ENCODE measurements around the gene NRXN3. TPM values are rescaled to one million over a fixed set of nuclear protein-coding genes. Genes with fewer than 3 reads are reported as not detected.

NRXN3 gene
- total RNA-seq, 1 donor from 2014 or later = 18.0 TPM

DNA sequence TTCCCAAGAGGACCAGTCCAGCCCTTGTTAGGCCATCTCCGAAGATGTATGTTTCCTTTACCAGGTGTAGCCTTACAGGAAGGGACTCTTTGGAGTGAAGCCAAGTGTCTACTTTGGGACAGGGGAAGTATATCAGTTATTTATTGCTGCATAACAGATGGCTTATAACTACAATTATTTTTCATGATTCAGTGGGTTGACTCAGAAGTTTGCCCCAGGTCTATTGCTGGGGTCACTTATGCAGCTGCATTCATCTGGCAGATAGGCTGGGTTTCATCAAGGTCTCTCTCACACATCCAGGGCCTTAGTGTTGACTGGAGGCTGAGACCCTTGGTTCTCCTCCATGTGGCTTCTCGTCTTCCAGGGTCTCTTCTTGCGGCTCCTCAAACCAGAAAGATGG, 170.1 kb downstream of the NRXN3 start:
- Histone ChIP-seq H4K20me1 (ENCODE audit: insufficient read depth, low read length) (no peaks in the 10 kb centered on the region), H3K36me3 (ENCODE audit: insufficient read depth, low read length) (no peaks in the 10 kb centered on the region), H3K4me3 (ENCODE audit: insufficient read depth, low read depth, low read length) (no peak overlapping the region), H3K4me2 (ENCODE audit: low read length) (no peak overlapping the region), H3K27me3 (ENCODE audit: insufficient read depth, low read length) (no peaks in the 10 kb centered on the region), H3K27ac (ENCODE audit: low read depth, low read length) (no peak overlapping the region), H3K4me1 (ENCODE audit: insufficient read depth, low read length) (no peaks in the 10 kb centered on the region), H3K9ac (ENCODE audit: low read length) (no peak overlapping the region), H3K79me2 (ENCODE audit: insufficient read depth, low read length) (no peaks in the 10 kb centered on the region), H3K9me3 (ENCODE audit: insufficient read depth, low read depth, low read length) (peaks cover 3% of the 10 kb centered on the region), H2AFZ (ENCODE audit: low read depth, low read length) (no peak overlapping the region)
- DNase-seq (ENCODE audit: low read depth) (no peak), FAIRE-seq (no peak)
- Mint-ChIP-seq H3K36me3 (ENCODE audit: low read depth, unreplicated experiment) (no peaks in the 10 kb centered on the region), H3K9me3 (ENCODE audit: unreplicated experiment) (no peaks in the 10 kb centered on the region), H3K27ac (ENCODE audit: unreplicated experiment) (no peak overlapping the region), H3K27me3 (ENCODE audit: low read depth, unreplicated experiment) (peaks cover 19% of the 10 kb centered on the region), H3K4me3 (ENCODE audit: unreplicated experiment) (no peak overlapping the region), H3K4me1 (ENCODE audit: low read depth, unreplicated experiment) (no peaks in the 10 kb centered on the region)
- TF ChIP-seq EZH2 (IDR thresholded peaks at IDR 0.05; ENCODE audit: insufficient read depth, low read length) (no peak), CTCF (IDR thresholded peaks at IDR 0.05; ENCODE audit: insufficient read depth, low read depth, low read length) (no peak)

GRCh38 chr14:78341827-78342389, 171.7 kb downstream of the NRXN3 start:
- Mint-ChIP-seq H3K9me3 (ENCODE audit: unreplicated experiment) (no peaks in the 10 kb centered on the region), H3K4me1 (ENCODE audit: low read depth, unreplicated experiment) (no peaks in the 10 kb centered on the region), H3K27me3 (ENCODE audit: low read depth, unreplicated experiment) (peaks cover 22% of the 10 kb centered on the region), H3K4me3 (ENCODE audit: unreplicated experiment) (no peak overlapping the region), H3K27ac (ENCODE audit: unreplicated experiment) (no peak overlapping the region), H3K36me3 (ENCODE audit: low read depth, unreplicated experiment) (no peaks in the 10 kb centered on the region)
- no peaks in the 10 kb centered on the region for H3K36me3 ChIP-seq (ENCODE audit: insufficient read depth, low read length)
- H3K4me3 ChIP-seq (ENCODE audit: insufficient read depth, low read depth, low read length) = no peak overlapping the region
- FAIRE-seq (no peak), DNase-seq (ENCODE audit: low read depth) (no peak)
- no peak overlapping the region for H3K27ac ChIP-seq (ENCODE audit: low read depth, low read length)
- no peaks in the 10 kb centered on the region for H4K20me1 ChIP-seq (ENCODE audit: insufficient read depth, low read length)
- H3K27me3 ChIP-seq (ENCODE audit: insufficient read depth, low read length) = no peaks in the 10 kb centered on the region
- H3K79me2 ChIP-seq (ENCODE audit: insufficient read depth, low read length) = no peaks in the 10 kb centered on the region
- H3K9me3 ChIP-seq (ENCODE audit: insufficient read depth, low read depth, low read length) = no peaks in the 10 kb centered on the region
- no peak overlapping the region for H2AFZ ChIP-seq (ENCODE audit: low read depth, low read length)
- no peak overlapping the region for H3K9ac ChIP-seq (ENCODE audit: low read length)
- no peaks in the 10 kb centered on the region for H3K4me1 ChIP-seq (ENCODE audit: insufficient read depth, low read length)
- H3K4me2 ChIP-seq (ENCODE audit: low read length) = no peak overlapping the region
- TF ChIP-seq CTCF (IDR thresholded peaks at IDR 0.05; ENCODE audit: insufficient read depth, low read depth, low read length) (no peak), EZH2 (IDR thresholded peaks at IDR 0.05; ENCODE audit: insufficient read depth, low read length) (no peak)

- Mint-ChIP-seq H3K36me3 (ENCODE audit: low read depth, unreplicated experiment) (no peaks in the 10 kb centered on the region), H3K4me1 (ENCODE audit: low read depth, unreplicated experiment) (no peaks in the 10 kb centered on the region), H3K4me3 (ENCODE audit: unreplicated experiment) (no peak overlapping the region), H3K27ac (ENCODE audit: unreplicated experiment) (no peak overlapping the region), H3K9me3 (ENCODE audit: unreplicated experiment) (no peaks in the 10 kb centered on the region), H3K27me3 (ENCODE audit: low read depth, unreplicated experiment) (peaks cover 25% of the 10 kb centered on the region)
- Histone ChIP-seq H3K9me3 (ENCODE audit: insufficient read depth, low read depth, low read length) (no peaks in the 10 kb centered on the region), H3K4me3 (ENCODE audit: insufficient read depth, low read depth, low read length) (no peak overlapping the region), H3K79me2 (ENCODE audit: insufficient read depth, low read length) (no peaks in the 10 kb centered on the region), H3K4me2 (ENCODE audit: low read length) (no peak overlapping the region), H3K36me3 (ENCODE audit: insufficient read depth, low read length) (no peaks in the 10 kb centered on the region), H3K9ac (ENCODE audit: low read length) (no peak overlapping the region), H2AFZ (ENCODE audit: low read depth, low read length) (no peak overlapping the region), H3K27ac (ENCODE audit: low read depth, low read length) (no peak overlapping the region), H4K20me1 (ENCODE audit: insufficient read depth, low read length) (no peaks in the 10 kb centered on the region), H3K4me1 (ENCODE audit: insufficient read depth, low read length) (no peaks in the 10 kb centered on the region), H3K27me3 (ENCODE audit: insufficient read depth, low read length) (no peaks in the 10 kb centered on the region)
- DNase-seq (ENCODE audit: low read depth) (no peak), FAIRE-seq (no peak)
- TF ChIP-seq EZH2 (IDR thresholded peaks at IDR 0.05; ENCODE audit: insufficient read depth, low read length) (no peak), CTCF (IDR thresholded peaks at IDR 0.05; ENCODE audit: insufficient read depth, low read depth, low read length) (no peak)
Measured at GRCh38 chr14:78342879-78343278, 172.7 kb downstream of the NRXN3 start.

Data from astrocyte (in vitro differentiated cells and primary cell).